Osteoblast (primary cell): ENCODE data around the gene WHRN. TPM values are rescaled to one million over a fixed set of nuclear protein-coding genes. Genes with fewer than 3 reads are reported as not detected.

Experiments used
- DNase-seq: peaks from one replicate; pipeline ENCODE4 v3.0.0; 2011; ENCODE audit warnings: low spot score, mixed read lengths; ENCODE audit not compliant: insufficient read length; ENCODE audit errors: missing footprints
- H2AFZ ChIP-seq: 2 replicates; pipeline ENCODE4 v1.6.0; 2011; ENCODE audit warnings: mild to moderate bottlenecking, low read length
- H3K27ac ChIP-seq: 2 replicates; pipeline ENCODE4 v1.5.1; 2011; ENCODE audit warnings: mild to moderate bottlenecking, low read depth, low read length, moderate library complexity
- H3K27me3 ChIP-seq: 2 replicates; pipeline ENCODE4 v1.6.0; 2012; ENCODE audit warnings: mild to moderate bottlenecking, control low read depth, inconsistent platforms, low read length, moderate library complexity; ENCODE audit not compliant: insufficient read depth
- H3K36me3 ChIP-seq: 2 replicates; pipeline ENCODE4 v1.5.1; 2011; ENCODE audit warnings: mild to moderate bottlenecking, low read length, control low read depth, moderate library complexity; ENCODE audit not compliant: insufficient read depth
- H3K4me1 ChIP-seq: 2 replicates; pipeline ENCODE4 v1.5.1; 2011; ENCODE audit warnings: mild to moderate bottlenecking, low read length, control low read depth, moderate library complexity; ENCODE audit not compliant: insufficient read depth
- H3K4me2 ChIP-seq: 2 replicates; pipeline ENCODE4 v1.6.0; 2011; ENCODE audit warnings: mild to moderate bottlenecking, low read length; ENCODE audit not compliant: insufficient read depth
- H3K4me3 ChIP-seq: fragments of 200-600 bp; sonication (generic); 3 replicates; pipeline ENCODE4 v1.5.1; 2012; ENCODE audit warnings: mild to moderate bottlenecking, low read length, inconsistent platforms; ENCODE audit not compliant: insufficient read depth
- H3K79me2 ChIP-seq: 2 replicates; pipeline ENCODE4 v1.6.0; 2012; ENCODE audit warnings: mild to moderate bottlenecking, low read length, control low read depth, inconsistent platforms; ENCODE audit not compliant: insufficient read depth
- H3K9me3 ChIP-seq: 2 replicates; pipeline ENCODE4 v1.5.1; 2011; ENCODE audit warnings: low read depth, low read length, control low read depth
- H4K20me1 ChIP-seq: 2 replicates; pipeline ENCODE4 v1.6.0; 2012; ENCODE audit warnings: mild to moderate bottlenecking, low read length, control low read depth; ENCODE audit not compliant: insufficient read depth
- total RNA-seq: library from RNA; depleted of rRNA; stranded (reverse); fragments of >200 nt; gene quantifications from 2 replicates; pipeline ENCODE4 v1.2.3, GENCODE V29; 2012
- TF ChIP-seq, protein P1 (sequence below): IDR thresholded peaks from 2 replicates; pipeline ENCODE4 v1.5.1; 2011; ENCODE audit warnings: mild to moderate bottlenecking, low read depth, low read length, moderate library complexity; ENCODE audit errors: extremely low read depth

The WHRN gene
- total RNA-seq, 1 donor: 2.2 TPM

DNA sequence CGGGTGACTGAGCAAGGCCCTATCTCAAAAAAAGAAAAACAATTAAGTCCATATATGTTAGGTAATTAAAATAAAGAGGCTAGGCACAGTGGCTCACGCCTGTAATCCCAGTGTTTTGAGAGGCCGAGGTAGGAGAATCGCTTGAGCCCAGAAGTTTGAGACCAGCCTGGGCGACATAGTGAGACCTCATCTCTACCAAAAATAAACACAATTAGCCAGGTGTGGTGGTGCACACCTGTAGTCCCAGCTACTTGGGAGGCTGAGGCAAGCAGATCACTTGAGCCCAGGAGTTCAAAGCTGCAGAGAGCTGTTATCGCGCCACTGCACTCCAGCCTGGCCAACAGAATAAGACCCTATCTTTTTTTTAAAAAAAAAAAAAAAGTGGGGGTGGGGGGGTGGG, 12.3 kb downstream of the WHRN start:
- no peak for DNase-seq
- H3K4me1 ChIP-seq: no peaks in the 10 kb centered on the region
- peaks cover 5% of the 10 kb centered on the region for H3K27me3 ChIP-seq
- no peak overlapping the region for H2AFZ ChIP-seq
- TF ChIP-seq, protein P1, sequence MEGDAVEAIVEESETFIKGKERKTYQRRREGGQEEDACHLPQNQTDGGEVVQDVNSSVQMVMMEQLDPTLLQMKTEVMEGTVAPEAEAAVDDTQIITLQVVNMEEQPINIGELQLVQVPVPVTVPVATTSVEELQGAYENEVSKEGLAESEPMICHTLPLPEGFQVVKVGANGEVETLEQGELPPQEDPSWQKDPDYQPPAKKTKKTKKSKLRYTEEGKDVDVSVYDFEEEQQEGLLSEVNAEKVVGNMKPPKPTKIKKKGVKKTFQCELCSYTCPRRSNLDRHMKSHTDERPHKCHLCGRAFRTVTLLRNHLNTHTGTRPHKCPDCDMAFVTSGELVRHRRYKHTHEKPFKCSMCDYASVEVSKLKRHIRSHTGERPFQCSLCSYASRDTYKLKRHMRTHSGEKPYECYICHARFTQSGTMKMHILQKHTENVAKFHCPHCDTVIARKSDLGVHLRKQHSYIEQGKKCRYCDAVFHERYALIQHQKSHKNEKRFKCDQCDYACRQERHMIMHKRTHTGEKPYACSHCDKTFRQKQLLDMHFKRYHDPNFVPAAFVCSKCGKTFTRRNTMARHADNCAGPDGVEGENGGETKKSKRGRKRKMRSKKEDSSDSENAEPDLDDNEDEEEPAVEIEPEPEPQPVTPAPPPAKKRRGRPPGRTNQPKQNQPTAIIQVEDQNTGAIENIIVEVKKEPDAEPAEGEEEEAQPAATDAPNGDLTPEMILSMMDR: no peak
- H3K4me3 ChIP-seq: no peak overlapping the region
- H3K79me2 ChIP-seq: no peaks in the 10 kb centered on the region
- H3K9me3 ChIP-seq: no peaks in the 10 kb centered on the region
- no peak overlapping the region for H3K4me2 ChIP-seq
- peaks cover 3% of the 10 kb centered on the region for H4K20me1 ChIP-seq
- no peaks in the 10 kb centered on the region for H3K36me3 ChIP-seq
- H3K27ac ChIP-seq: no peak overlapping the region

DNA sequence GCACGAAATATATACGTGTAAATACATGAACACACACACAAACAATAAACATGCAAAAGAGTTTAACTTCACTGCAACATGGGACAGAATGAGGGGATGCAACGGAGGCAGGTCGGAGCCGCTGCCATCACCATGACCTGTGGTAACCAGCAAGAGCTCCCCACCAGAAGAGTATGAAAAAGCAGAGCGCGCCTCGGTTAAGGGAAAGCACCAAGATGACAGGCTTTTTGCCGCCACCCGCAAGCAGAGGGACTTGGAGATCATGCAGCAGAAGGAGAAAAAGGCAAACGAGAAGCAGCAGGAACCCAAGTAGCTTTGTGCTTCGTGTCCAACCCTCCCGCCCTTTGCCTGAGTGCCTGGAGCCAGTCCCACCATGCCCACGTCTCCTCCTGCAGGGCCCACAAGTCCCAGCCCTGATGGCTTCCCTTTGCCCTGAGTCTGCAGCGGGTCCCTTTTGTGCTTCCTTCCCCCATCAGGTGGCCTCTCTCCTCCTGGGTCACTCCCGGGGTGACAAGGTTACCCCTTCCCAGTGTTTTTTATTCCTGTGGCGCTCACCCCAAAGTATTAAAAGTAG, 13.8 kb downstream of the WHRN start:
- H4K20me1 ChIP-seq: no peaks in the 10 kb centered on the region
- TF ChIP-seq, protein P1: no peak
- no peaks in the 10 kb centered on the region for H3K4me1 ChIP-seq
- no peak overlapping the region for H3K27ac ChIP-seq
- H3K4me2 ChIP-seq: no peak overlapping the region
- H3K4me3 ChIP-seq: no peak overlapping the region
- no peaks in the 10 kb centered on the region for H3K36me3 ChIP-seq
- H2AFZ ChIP-seq: no peak overlapping the region
- H3K79me2 ChIP-seq: no peaks in the 10 kb centered on the region
- DNase-seq: no peak
- H3K9me3 ChIP-seq: no peaks in the 10 kb centered on the region
- H3K27me3 ChIP-seq: peaks cover 3% of the 10 kb centered on the region

DNA sequence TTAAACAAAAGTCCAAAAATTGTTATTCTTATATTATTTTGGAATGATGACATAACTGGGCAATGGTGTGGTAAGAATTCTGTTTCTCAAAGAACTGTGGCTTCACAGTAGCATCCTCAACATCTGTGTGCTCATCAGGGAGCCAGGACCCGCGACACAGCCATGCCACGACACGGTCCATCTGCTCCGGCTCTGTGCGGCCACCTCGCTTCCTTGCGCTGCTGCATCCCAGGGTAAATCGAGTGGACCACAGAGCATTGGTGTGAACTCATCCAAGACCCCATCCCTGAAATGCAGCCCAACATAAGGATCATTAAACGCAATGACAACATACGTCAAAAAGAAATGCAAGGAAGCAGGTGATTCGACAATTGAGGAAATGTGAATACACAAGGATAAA, 15.3 kb downstream of the WHRN start:
- TF ChIP-seq, protein P1: no peak
- Histone ChIP-seq H4K20me1 (no peaks in the 10 kb centered on the region), H2AFZ (no peak overlapping the region), H3K4me2 (no peak overlapping the region), H3K27me3 (no peaks in the 10 kb centered on the region), H3K36me3 (no peaks in the 10 kb centered on the region), H3K4me3 (no peak overlapping the region), H3K27ac (no peak overlapping the region), H3K4me1 (peaks cover 3% of the 10 kb centered on the region), H3K79me2 (no peaks in the 10 kb centered on the region), H3K9me3 (no peaks in the 10 kb centered on the region)
- DNase-seq: no peak

DNA sequence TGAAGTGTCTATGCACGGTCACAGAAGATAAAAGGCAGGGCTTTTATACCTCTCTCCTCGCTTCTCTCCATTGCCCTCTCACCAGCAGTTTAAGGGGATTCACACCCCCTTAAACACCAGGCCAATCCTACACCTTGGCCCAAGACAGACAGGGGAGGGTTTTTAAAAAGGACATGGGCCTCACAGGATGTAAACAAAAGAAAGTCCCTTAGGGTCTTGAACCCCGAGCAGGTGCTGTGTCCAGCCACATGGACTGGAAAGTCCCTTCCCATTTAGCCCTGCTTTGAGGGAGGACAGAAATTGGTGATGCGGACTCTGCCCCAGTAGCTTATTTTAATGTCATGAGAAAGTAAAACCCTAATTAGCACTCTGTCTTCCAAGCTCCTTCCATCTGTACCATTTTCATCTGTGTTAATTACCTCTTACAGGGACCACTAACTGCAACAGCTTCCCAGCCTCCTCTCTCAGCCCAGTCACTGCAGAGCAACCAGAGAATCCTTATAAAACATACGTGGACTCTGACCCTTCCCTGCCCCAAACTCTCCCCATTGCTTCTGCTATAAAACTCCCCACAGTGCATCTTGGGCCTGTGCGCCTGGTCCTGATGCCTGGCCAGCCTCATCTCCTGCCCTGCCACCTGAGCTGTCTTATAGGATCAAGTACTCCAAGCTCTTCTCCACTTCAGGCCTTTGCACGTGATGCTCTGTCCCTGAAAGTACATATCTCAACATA, 16.7 kb downstream of the WHRN start:
- TF ChIP-seq, protein P1: no peak
- peaks cover 5% of the 10 kb centered on the region for H3K4me1 ChIP-seq
- no peak overlapping the region for H3K27ac ChIP-seq
- peaks cover under 1% of the 10 kb centered on the region for H3K27me3 ChIP-seq
- peaks cover 2% of the 10 kb centered on the region for H4K20me1 ChIP-seq
- H3K36me3 ChIP-seq: no peaks in the 10 kb centered on the region
- no peaks in the 10 kb centered on the region for H3K79me2 ChIP-seq
- no peak for DNase-seq
- H2AFZ ChIP-seq: no peak overlapping the region
- H3K9me3 ChIP-seq: no peaks in the 10 kb centered on the region
- H3K4me2 ChIP-seq: no peak overlapping the region
- no peak overlapping the region for H3K4me3 ChIP-seq
